Cardiac muscle cell (in vitro differentiated cells and primary cell): ENCODE data around the gene FMN2. TPM values are rescaled to one million over a fixed set of nuclear protein-coding genes. Genes with fewer than 3 reads are reported as not detected.

ENCODE experiments used
- DNase-seq, 2 donors: peaks; one replicate each; pipeline versions ENCODE4 v3.0.0 to v3.0.0-alpha.2; 2010 to 2017; ENCODE audit warnings: low read depth in 1 of 2, low spot score in 1 of 2
- H3K27ac ChIP-seq: fragments of 200-600 bp; sonication (generic); 2 replicates; pipeline ENCODE4 v1.5.1; 2016
- H3K27me3 ChIP-seq: fragments of 200-600 bp; sonication (generic); 2 replicates; pipeline ENCODE4 v1.6.0; 2016; ENCODE audit warnings: control low read depth
- H3K36me3 ChIP-seq: fragments of 200-600 bp; sonication (generic); 2 replicates; pipeline ENCODE4 v1.5.1; 2016; ENCODE audit warnings: control low read depth
- H3K4me1 ChIP-seq: fragments of 200-600 bp; sonication (generic); 2 replicates; pipeline ENCODE4 v1.8.1; 2017; ENCODE audit warnings: low read depth, mild to moderate bottlenecking, mixed run types
- H3K4me3 ChIP-seq: fragments of 200-600 bp; sonication (generic); 2 replicates; pipeline ENCODE4 v1.5.1; 2016; ENCODE audit warnings: mild to moderate bottlenecking
- H3K9me3 ChIP-seq: fragments of 200-600 bp; sonication (generic); 2 replicates; pipeline ENCODE4 v1.5.1; 2017; ENCODE audit warnings: low read depth, mild to moderate bottlenecking, control low read depth
- polyA plus RNA-seq: library from polyadenylated mRNA; unstranded; fragments of >200 nt; fragmentation: Nextera tagmentation; extraction: Ambion mirVana; gene quantifications from 2 replicates; pipeline ENCODE4 v1.2.1, GENCODE V29; 2016
- total RNA-seq: library from RNA; depleted of rRNA; stranded (reverse); fragments of >200 nt; gene quantifications from 2 replicates; pipeline ENCODE4 v1.2.3, GENCODE V29; 2016
- TF ChIP-seq, protein P1 (sequence below): IDR thresholded peaks from 2 replicates; pipeline ENCODE4 v1.5.1; 2012; ENCODE audit warnings: low read depth, mild to moderate bottlenecking, low read length

FMN2 gene
- total and polyA plus RNA-seq, 2 experiments from 2014 or later = 0.42 to 2.7 TPM

- Histone ChIP-seq H3K27me3 (no peaks in the 10 kb centered on the region), H3K36me3 (no peaks in the 10 kb centered on the region), H3K27ac (no peak overlapping the region), H3K4me3 (no peak overlapping the region), H3K4me1 (peaks cover 7% of the 10 kb centered on the region), H3K9me3 (no peaks in the 10 kb centered on the region)
- DNase-seq = no peak
- TF ChIP-seq, protein P1, sequence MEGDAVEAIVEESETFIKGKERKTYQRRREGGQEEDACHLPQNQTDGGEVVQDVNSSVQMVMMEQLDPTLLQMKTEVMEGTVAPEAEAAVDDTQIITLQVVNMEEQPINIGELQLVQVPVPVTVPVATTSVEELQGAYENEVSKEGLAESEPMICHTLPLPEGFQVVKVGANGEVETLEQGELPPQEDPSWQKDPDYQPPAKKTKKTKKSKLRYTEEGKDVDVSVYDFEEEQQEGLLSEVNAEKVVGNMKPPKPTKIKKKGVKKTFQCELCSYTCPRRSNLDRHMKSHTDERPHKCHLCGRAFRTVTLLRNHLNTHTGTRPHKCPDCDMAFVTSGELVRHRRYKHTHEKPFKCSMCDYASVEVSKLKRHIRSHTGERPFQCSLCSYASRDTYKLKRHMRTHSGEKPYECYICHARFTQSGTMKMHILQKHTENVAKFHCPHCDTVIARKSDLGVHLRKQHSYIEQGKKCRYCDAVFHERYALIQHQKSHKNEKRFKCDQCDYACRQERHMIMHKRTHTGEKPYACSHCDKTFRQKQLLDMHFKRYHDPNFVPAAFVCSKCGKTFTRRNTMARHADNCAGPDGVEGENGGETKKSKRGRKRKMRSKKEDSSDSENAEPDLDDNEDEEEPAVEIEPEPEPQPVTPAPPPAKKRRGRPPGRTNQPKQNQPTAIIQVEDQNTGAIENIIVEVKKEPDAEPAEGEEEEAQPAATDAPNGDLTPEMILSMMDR = no peak
Measured at GRCh38 chr1:240391660-240392260, 300.1 kb downstream of the FMN2 start.

DNA sequence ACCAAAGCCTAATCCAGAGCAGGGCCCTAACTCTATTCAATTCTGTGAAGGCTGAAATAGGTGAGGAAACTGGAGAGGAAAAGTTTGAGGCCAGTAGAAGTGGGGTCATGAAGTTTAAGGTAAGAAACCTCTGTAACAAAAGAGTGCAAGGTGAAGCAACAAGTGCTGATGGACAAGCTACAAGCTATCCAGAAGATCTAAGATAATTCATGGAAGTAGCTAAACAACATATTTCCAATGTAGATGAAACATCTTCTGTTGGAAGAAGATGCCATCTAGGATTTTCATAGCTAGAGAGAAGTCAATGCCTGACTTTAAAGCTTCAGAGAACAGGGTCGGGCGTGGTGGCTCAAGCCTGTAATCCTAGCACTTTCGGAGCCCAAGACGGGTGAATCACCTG, 302.7 kb downstream of the FMN2 start:
- TF ChIP-seq, protein P1 = no peak
- H3K36me3 ChIP-seq = no peaks in the 10 kb centered on the region
- H3K27me3 ChIP-seq = no peaks in the 10 kb centered on the region
- H3K27ac ChIP-seq = no peak overlapping the region
- no peak for DNase-seq
- no peak overlapping the region for H3K4me3 ChIP-seq
- H3K9me3 ChIP-seq = no peaks in the 10 kb centered on the region
- H3K4me1 ChIP-seq = peaks cover 21% of the 10 kb centered on the region

DNA sequence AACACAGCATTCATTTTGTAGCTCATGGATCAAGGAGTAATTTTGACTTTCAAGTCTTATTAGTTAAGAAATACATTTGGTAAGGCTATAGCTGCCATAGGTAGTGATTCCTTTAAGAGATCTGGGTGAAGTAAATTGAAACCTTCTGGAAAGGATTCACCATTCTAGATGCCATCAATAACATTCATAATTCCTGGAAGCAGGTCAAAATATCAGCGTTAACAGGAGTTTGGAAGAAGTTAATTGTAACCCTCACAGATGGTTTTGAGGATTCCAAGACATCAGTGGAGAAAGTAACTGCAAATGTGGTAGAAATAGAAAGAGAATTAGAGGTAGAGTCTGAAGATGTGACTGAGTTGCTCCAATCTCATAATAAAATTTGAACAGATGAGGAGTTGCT, 303.7 kb downstream of the FMN2 start:
- no peak for DNase-seq
- no peaks in the 10 kb centered on the region for H3K9me3 ChIP-seq
- no peak overlapping the region for H3K27ac ChIP-seq
- no peaks in the 10 kb centered on the region for H3K27me3 ChIP-seq
- H3K4me1 ChIP-seq = peaks cover 29% of the 10 kb centered on the region
- no peak overlapping the region for H3K4me3 ChIP-seq
- H3K36me3 ChIP-seq = no peaks in the 10 kb centered on the region
- TF ChIP-seq, protein P1 = no peak

- Histone ChIP-seq H3K4me1 (peaks cover 46% of the 10 kb centered on the region), H3K9me3 (no peaks in the 10 kb centered on the region), H3K27ac (peak overlapping the region; percentile 72), H3K36me3 (no peaks in the 10 kb centered on the region), H3K27me3 (no peaks in the 10 kb centered on the region), H3K4me3 (no peak overlapping the region)
- TF ChIP-seq, protein P1 = no peak
- peak; percentile 53 to 91 for DNase-seq
Measured at GRCh38 chr1:240399381-240399780, 307.7 kb downstream of the FMN2 start.

GRCh38 chr1:240401731-240402130, 310.0 kb downstream of the FMN2 start:
- no peak overlapping the region for H3K4me3 ChIP-seq
- H3K9me3 ChIP-seq = no peaks in the 10 kb centered on the region
- TF ChIP-seq, protein P1 = no peak
- peak overlapping the region; percentile 69 for H3K27ac ChIP-seq
- H3K4me1 ChIP-seq = peaks cover 46% of the 10 kb centered on the region
- H3K36me3 ChIP-seq = no peaks in the 10 kb centered on the region
- peak; percentile 13 to 26 for DNase-seq
- H3K27me3 ChIP-seq = no peaks in the 10 kb centered on the region
